Ovary (tissue), 3 donors: ENCODE measurements around the gene CSNK1A1.

Source experiments
- CTCF ChIP-seq, 3 donors: fragments of 450-650 bp in 2 of 3; fragments of 200-600 bp in 1 of 3; IDR thresholded peaks; one replicate each; pipeline versions ENCODE4 v1.5.1 to v1.8.0; 2016 to 2022; ENCODE audit warnings: antibody characterized with exemption in 3 of 3, mild to moderate bottlenecking in 1 of 3
- EP300 ChIP-seq: sonication (generic); formaldehyde crosslinking; IDR thresholded peaks from one replicate; pipeline ENCODE4 v1.6.1; 2017; ENCODE audit warnings: antibody characterized with exemption
- donor health status: DM: no; HTN: no; CAD: no.

- no peak for TF ChIP-seq EP300
- TF ChIP-seq CTCF (IDR thresholded peaks at IDR 0.05) = no peak
These were observed 32.2 kb upstream of the CSNK1A1 start for GRCh38 chr5:149583394-149583793.
